H1 (cell line): ENCODE results near the gene EEF1AKMT2. TPM values are rescaled to one million over a fixed set of nuclear protein-coding genes. Genes with fewer than 3 reads are reported as not detected.

ENCODE experiments used
- CTCF ChIA-PET: fragments of 300-600 bp; sonication (Branson Sonifier 250); formaldehyde crosslinking; loops from one replicate; lab custom pipeline; 2021; ENCODE audit not compliant: partially characterized antibody; lab: Charles Lee
- POLR2A ChIA-PET: fragments of 300-600 bp; sonication (Branson Sonifier 250); formaldehyde crosslinking; loops from one replicate; lab custom pipeline; 2021; ENCODE audit warnings: inconsistent platforms; ENCODE audit not compliant: partially characterized antibody; lab: Charles Lee
- DNase-seq, 2 experiments: peaks; one replicate each; pipeline versions ENCODE4 v3.0.0 to v3.0.0-alpha.2; 2010 to 2022; ENCODE audit warnings: low spot score in 2 of 2, low read depth in 1 of 2, mixed read lengths in 1 of 2
- FAIRE-seq: peaks from 2 replicates; lab custom pipeline; 2011; peaks lifted over from hg19 to GRCh38; lab: Jason Lieb, UNC
- H2AFZ ChIP-seq: 2 replicates; pipeline ENCODE4 v1.8.1; 2012; ENCODE audit warnings: low read length, inconsistent platforms
- H2AK5ac ChIP-seq: 2 replicates; pipeline ENCODE4 v1.6.1; 2013; ENCODE audit warnings: low read depth, low read length
- H2BK120ac ChIP-seq: replicated peaks from 2 replicates; pipeline ENCODE3; 2013; ENCODE audit warnings: low read depth, low read length, inconsistent platforms
- H2BK12ac ChIP-seq: 2 replicates; pipeline ENCODE4 v1.6.1; 2013; ENCODE audit warnings: low read depth, low read length
- H2BK15ac ChIP-seq: 2 replicates; pipeline ENCODE4 v1.6.1; 2013; ENCODE audit warnings: low read length
- H2BK20ac ChIP-seq: 2 replicates; pipeline ENCODE4 v1.6.1; 2013; ENCODE audit warnings: low read length
- H2BK5ac ChIP-seq: 2 replicates; pipeline ENCODE4 v1.6.1; 2013; ENCODE audit warnings: low read depth, low read length
- H3K14ac ChIP-seq: 2 replicates; pipeline ENCODE4 v1.6.1; 2013; ENCODE audit warnings: inconsistent platforms; ENCODE audit not compliant: insufficient read length
- H3K18ac ChIP-seq: 2 replicates; pipeline ENCODE4 v1.6.1; 2013; ENCODE audit warnings: low read length; ENCODE audit errors: extremely low read depth
- H3K23ac ChIP-seq: 2 replicates; pipeline ENCODE4 v1.6.1; 2013; ENCODE audit warnings: inconsistent platforms; ENCODE audit not compliant: insufficient read length
- H3K23me2 ChIP-seq: 2 replicates; pipeline ENCODE4 v1.6.1; 2013; ENCODE audit warnings: low read depth, low read length
- H3K27ac ChIP-seq: 2 replicates; pipeline ENCODE4 v1.6.1; 2011; ENCODE audit warnings: low read depth, low read length, inconsistent platforms
- H3K27me3 ChIP-seq, 4 experiments: replicated peaks in 1 of 4; 1 replicate in 1 of 4; 2 replicates in 3 of 4; pipeline versions ENCODE4 v1.6.1 to v1.8.1; 2011 to 2013; ENCODE audit warnings: low read length in 3 of 4, mild to moderate bottlenecking in 3 of 4, inconsistent platforms in 2 of 4, mixed read lengths in 2 of 4, moderate library complexity in 1 of 4; ENCODE audit not compliant: control insufficient read depth in 3 of 4, insufficient read depth in 3 of 4; ENCODE audit errors: extremely low read depth in 1 of 4
- H3K36me3 ChIP-seq, 4 experiments: 2 replicates each; pipeline versions ENCODE4 v1.6.1 to v1.8.1; 2011 to 2013; ENCODE audit warnings: mild to moderate bottlenecking in 4 of 4, low read length in 3 of 4, moderate library complexity in 2 of 4, control low read depth in 1 of 4, inconsistent platforms in 1 of 4; ENCODE audit not compliant: insufficient read depth in 4 of 4, control insufficient read depth in 2 of 4
- H3K4ac ChIP-seq: replicated peaks from 2 replicates; pipeline ENCODE3; 2013; ENCODE audit warnings: low read length, low read depth, mixed read lengths, inconsistent platforms; ENCODE audit not compliant: insufficient read length
- H3K4me1 ChIP-seq, 4 experiments: replicated peaks in 1 of 4; 1 replicate in 1 of 4; 2 replicates in 3 of 4; pipeline versions ENCODE4 v1.6.1 to v1.8.1; 2011 to 2013; ENCODE audit warnings: low read length in 3 of 4, inconsistent platforms in 2 of 4, mixed read lengths in 1 of 4; ENCODE audit not compliant: insufficient read depth in 4 of 4, control insufficient read depth in 3 of 4
- H3K4me2 ChIP-seq, 2 experiments: 2 replicates each; pipeline versions ENCODE4 v1.6.1 to v1.8.1; 2011 to 2013; ENCODE audit warnings: low read depth in 2 of 2, low read length in 2 of 2, control low read depth in 1 of 2, inconsistent platforms in 1 of 2, mild to moderate bottlenecking in 1 of 2; ENCODE audit not compliant: insufficient read depth in 1 of 2
- H3K4me3 ChIP-seq, 4 experiments: fragments of 200-600, 300-600 bp in 1 of 4; sonication (generic), shearing (Covaris generic), sonication (Bioruptor Twin) in 1 of 4; 2 replicates each; pipeline versions ENCODE4 v1.5.1 to v1.8.1; 2011 to 2016; ENCODE audit warnings: low read length in 4 of 4, low read depth in 3 of 4, control low read depth in 2 of 4, inconsistent platforms in 2 of 4, mild to moderate bottlenecking in 2 of 4, mixed read lengths in 1 of 4, moderate library complexity in 1 of 4; ENCODE audit not compliant: insufficient read depth in 2 of 4; ENCODE audit errors: extremely low read depth in 1 of 4
- H3K56ac ChIP-seq: replicated peaks from 2 replicates; pipeline ENCODE3; 2013; ENCODE audit warnings: low read depth, mild to moderate bottlenecking, mixed read lengths, low read length, inconsistent platforms; ENCODE audit not compliant: insufficient read length
- H3K79me1 ChIP-seq: 2 replicates; pipeline ENCODE4 v1.6.1; 2013; ENCODE audit warnings: low read depth, low read length, control low read depth
- H3K79me2 ChIP-seq, 2 experiments: 2 replicates each; pipeline versions ENCODE4 v1.6.1 to v1.8.1; 2012 to 2013; ENCODE audit warnings: low read length in 2 of 2, mild to moderate bottlenecking in 2 of 2, inconsistent platforms in 1 of 2; ENCODE audit not compliant: insufficient read depth in 2 of 2, control insufficient read depth in 1 of 2
- H3K9ac ChIP-seq, 4 experiments: replicated peaks in 1 of 4; 1 replicate in 1 of 4; 2 replicates in 3 of 4; pipeline versions ENCODE4 v1.6.1 to v1.8.1; 2011 to 2013; ENCODE audit warnings: low read depth in 3 of 4, low read length in 3 of 4, control low read depth in 2 of 4, mild to moderate bottlenecking in 2 of 4, moderate library complexity in 2 of 4, inconsistent platforms in 1 of 4; ENCODE audit errors: extremely low read depth in 1 of 4
- H3K9me3 ChIP-seq, 2 experiments: 2 replicates each; pipeline versions ENCODE4 v1.6.1 to v1.8.1; 2012 to 2013; ENCODE audit warnings: mild to moderate bottlenecking in 2 of 2, moderate library complexity in 2 of 2, control low read depth in 1 of 2, inconsistent platforms in 1 of 2, low read depth in 1 of 2, low read length in 1 of 2, mixed read lengths in 1 of 2; ENCODE audit not compliant: insufficient read depth in 2 of 2
- H4K20me1 ChIP-seq, 2 experiments: replicated peaks in 1 of 2; 2 replicates each; pipeline versions ENCODE3 to v1.8.1; 2011 to 2013; ENCODE audit warnings: inconsistent platforms in 2 of 2, low read length in 2 of 2, mild to moderate bottlenecking in 1 of 2; ENCODE audit not compliant: insufficient read depth in 2 of 2, control insufficient read depth in 1 of 2
- H4K5ac ChIP-seq: 2 replicates; pipeline ENCODE4 v1.6.1; 2013; ENCODE audit warnings: low read length, low read depth, mixed read lengths, inconsistent platforms; ENCODE audit not compliant: insufficient read length
- H4K8ac ChIP-seq: 2 replicates; pipeline ENCODE4 v1.8.0; 2013; ENCODE audit warnings: mild to moderate bottlenecking, moderate library complexity, low read length, inconsistent platforms; ENCODE audit not compliant: insufficient read depth; ENCODE audit errors: extremely low read depth
- H4K91ac ChIP-seq: replicated peaks from 2 replicates; pipeline ENCODE3; 2013; ENCODE audit warnings: low read length, mixed read lengths, inconsistent platforms; ENCODE audit not compliant: insufficient read length
- ASH2L ChIP-seq: fragments of 200-600, 300-600 bp; sonication (generic); IDR thresholded peaks from one replicate; pipeline ENCODE4 v1.7.1; 2017; ENCODE audit warnings: low read length
- CBX5 ChIP-seq: fragments of 300-800, 300-1000 bp; sonication (generic); IDR thresholded peaks from 2 replicates; pipeline ENCODE4 v1.7.1; 2016; ENCODE audit warnings: antibody characterized with exemption, low read length, low read depth
- CEBPB ChIP-seq: IDR thresholded peaks from 2 replicates; pipeline ENCODE4 v1.6.1; 2012; ENCODE audit warnings: low read depth, low read length
- KDM4A ChIP-seq: IDR thresholded peaks from one replicate; pipeline ENCODE4 v1.7.1; 2012; ENCODE audit warnings: low read depth, mild to moderate bottlenecking, moderate library complexity, low read length, inconsistent platforms; ENCODE audit not compliant: severe bottlenecking
- MAX ChIP-seq: IDR thresholded peaks from 2 replicates; pipeline ENCODE4 v1.6.1; 2012; ENCODE audit warnings: inconsistent platforms
- YY1 ChIP-seq: IDR thresholded peaks from 2 replicates; pipeline ENCODE4 v1.6.1; 2011; ENCODE audit warnings: low read depth, mild to moderate bottlenecking, low read length
- WGBS, 2 experiments: shearing (Covaris generic) in 1 of 2; methylation state at CpG; one replicate each; pipeline versions ENCODE4 v1.1.6 to v1.1.7; 2013 to 2015; ENCODE audit warnings: low lambda C conversion rate in 2 of 2, mixed read lengths in 2 of 2, inconsistent platforms in 1 of 2, low coverage in 1 of 2, missing lambda C conversion rate in 1 of 2; ENCODE audit not compliant: insufficient replicate concordance in 2 of 2, insufficient coverage in 1 of 2, insufficient read length in 1 of 2; ENCODE audit errors: extremely low coverage in 1 of 2, missing lambda C conversion rate in 1 of 2; 5-methylcytosine and 5-hydroxymethylcytosine counted together
- polyA plus RNA-seq, 7 experiments: library from polyadenylated mRNA; depleted of rRNA in 3 of 7; stranded (reverse) in 5 of 7; unstranded in 2 of 7; fragments of >200 nt in 5 of 7; fragments of 200-250 nt in 2 of 7; gene quantifications; 1 replicate in 5 of 7; 2 replicates in 1 of 7; 4 replicates in 1 of 7; pipeline versions ENCODE4 v1.2.1 to v1.2.3, GENCODE V29; 2011 to 2013; ENCODE audit warnings: missing spikeins in 2 of 7, mixed read lengths in 2 of 7
- total RNA-seq: library from RNA; stranded (reverse); fragmentation: NEBNext Ultra II Directional; extraction: Animal tissue kit (Norgen Biotek cat#: 25700); gene quantifications from 2 replicates; pipeline ENCODE4 v1.2.1, GENCODE V29; 2021

EEF1AKMT2 gene
- total and polyA plus RNA-seq, 2 of the 8 experiments (the other 6 are each of a cell fraction or from before 2014, with no cell fraction given), result 9.8 to 26.8 TPM

GRCh38 chr10:124798781-124799180 is 7.1 kb upstream of the EEF1AKMT2 start:
- no peak overlapping the region for H3K4me3 ChIP-seq
- no peaks in the 10 kb centered on the region for H3K36me3 ChIP-seq
- TF ChIP-seq MAX (no peak), ASH2L (no peak), CEBPB (no peak), YY1 (no peak), CBX5 (no peak), KDM4A (no peak)
- TF ChIP-seq, all 59 proteins: peak for 0
- Histone ChIP-seq H3K18ac (no peak overlapping the region), H4K5ac (no peak overlapping the region), H3K79me1 (peaks cover 3% of the 10 kb centered on the region; the same call in 1 of the 2 replicates), H2BK20ac (no peak overlapping the region), H2BK15ac (no peak overlapping the region), H3K23me2 (peaks cover 4% of the 10 kb centered on the region; the same call in 1 of the 2 replicates), H3K4me1 (peaks cover 1 to 6% (median 3%) of the 10 kb centered on the region in 4 experiments; a peak in 6 of 7 replicates), H4K8ac (no peak overlapping the region), H3K27ac (no peak overlapping the region), H3K4ac (no peak overlapping the region), H2BK120ac (no peak overlapping the region), H4K91ac (no peak overlapping the region), H2AK5ac (no peak overlapping the region), H2AFZ (no peak overlapping the region), H3K79me2 (peaks cover 3 to 19% of the 10 kb centered on the region in 2 experiments; a peak in 3 of 4 replicates), H2BK5ac (no peak overlapping the region), H3K14ac (no peak overlapping the region), H3K9me3 (no peaks in the 10 kb centered on the region), H3K4me2 (no peak overlapping the region), H3K9ac (no peak overlapping the region), H3K27me3 (no peaks in the 10 kb centered on the region), H4K20me1 (peaks cover 0 to 3% of the 10 kb centered on the region in 2 experiments), H3K23ac (no peak overlapping the region), H2BK12ac (no peak overlapping the region), H3K56ac (no peak overlapping the region)
- DNase-seq, result no peak
- ChIA-PET POLR2A (no interaction called here), CTCF (interaction anchor here (1.1 kb wide), 1 partner anchor 261 kb away, joined by 3 read pairs; no protein-coding TSS in a partner anchor)
- FAIRE-seq, result no peak
- 91% methylated on average over 4 of the region's 4 CpGs; no CpG with 5 or more reads in 1 of the 2 experiments for WGBS, 2 experiments
